GM06990 (cell line): ENCODE measurements around the gene ATF7IP2.

Experiments used
- DNase-seq: peaks from one replicate; pipeline ENCODE4 v3.0.0-alpha.2; 2011; ENCODE audit not compliant: insufficient read length; ENCODE audit errors: extremely low read depth
- H3K27me3 ChIP-seq: replicated peaks from 2 replicates; pipeline ENCODE4 v1.6.0; 2011; ENCODE audit warnings: low read length; ENCODE audit not compliant: control insufficient read depth, insufficient read depth
- H3K36me3 ChIP-seq: 2 replicates; pipeline ENCODE4 v1.5.1; 2011; ENCODE audit warnings: low read length; ENCODE audit not compliant: control insufficient read depth, insufficient read depth
- H3K4me3 ChIP-seq: replicated peaks from 2 replicates; pipeline ENCODE4 v1.5.1; 2011; ENCODE audit warnings: low read depth, mild to moderate bottlenecking, control low read depth, low read length
- CTCF ChIP-seq: IDR thresholded peaks from 2 replicates; pipeline ENCODE4 v1.5.1; 2011; ENCODE audit warnings: low read length, control low read depth, mild to moderate bottlenecking, inconsistent platforms; ENCODE audit not compliant: insufficient read depth, poor library complexity, severe bottlenecking

Gene ATF7IP2

GRCh38 chr16:10529895-10530669, 144.2 kb downstream of the ATF7IP2 start:
- H3K36me3 ChIP-seq = no peaks in the 10 kb centered on the region
- no peak for TF ChIP-seq CTCF
- H3K27me3 ChIP-seq = no peaks in the 10 kb centered on the region
- H3K4me3 ChIP-seq = no peak overlapping the region
- DNase-seq = no peak

- TF ChIP-seq CTCF = no peak
These were observed 144.8 kb downstream of the ATF7IP2 start for GRCh38 chr16:10530685-10531084.

GRCh38 chr16:10531582-10531981, 145.7 kb downstream of the ATF7IP2 start:
- no peak for TF ChIP-seq CTCF
- Histone ChIP-seq H3K36me3 (no peaks in the 10 kb centered on the region), H3K4me3 (no peak overlapping the region), H3K27me3 (no peaks in the 10 kb centered on the region)
- DNase-seq = no peak

More at GRCh38 chr16:10530685-10531084, 144.8 kb downstream of the ATF7IP2 start:
- Histone ChIP-seq H3K27me3 (no peaks in the 10 kb centered on the region), H3K4me3 (no peak overlapping the region), H3K36me3 (no peaks in the 10 kb centered on the region)
- no peak for DNase-seq
